PC-3 (cell line): Measurements from ENCODE around the gene PPP2R3A.

Experiments
- EZH2 ChIP-seq: fragments of 300-600 bp; sonication (generic); IDR thresholded peaks from one replicate; pipeline ENCODE4 v1.6.1; 2017; ENCODE audit warnings: antibody characterized with exemption, mild to moderate bottlenecking, low read length; ENCODE audit not compliant: unreplicated experiment
- EZH2phosphoT487 ChIP-seq: fragments of 300-600 bp; sonication (generic); IDR thresholded peaks from 2 replicates; pipeline ENCODE4 v1.6.1; 2018; ENCODE audit warnings: mild to moderate bottlenecking, antibody characterized with exemption, low read length, borderline replicate concordance
- TF ChIP-seq, protein P1 (sequence below): fragments of 300-600 bp; sonication (generic); conservative IDR thresholded peaks from 2 replicates; pipeline ENCODE4 v1.5.1; 2017; ENCODE audit warnings: antibody characterized with exemption, low read depth, mild to moderate bottlenecking, low read length

GRCh38 chr3:136171097-136171542 lies 205.6 kb downstream of the PPP2R3A start:
- TF ChIP-seq EZH2 (no peak), EZH2phosphoT487 (no peak)
- TF ChIP-seq, protein P1, sequence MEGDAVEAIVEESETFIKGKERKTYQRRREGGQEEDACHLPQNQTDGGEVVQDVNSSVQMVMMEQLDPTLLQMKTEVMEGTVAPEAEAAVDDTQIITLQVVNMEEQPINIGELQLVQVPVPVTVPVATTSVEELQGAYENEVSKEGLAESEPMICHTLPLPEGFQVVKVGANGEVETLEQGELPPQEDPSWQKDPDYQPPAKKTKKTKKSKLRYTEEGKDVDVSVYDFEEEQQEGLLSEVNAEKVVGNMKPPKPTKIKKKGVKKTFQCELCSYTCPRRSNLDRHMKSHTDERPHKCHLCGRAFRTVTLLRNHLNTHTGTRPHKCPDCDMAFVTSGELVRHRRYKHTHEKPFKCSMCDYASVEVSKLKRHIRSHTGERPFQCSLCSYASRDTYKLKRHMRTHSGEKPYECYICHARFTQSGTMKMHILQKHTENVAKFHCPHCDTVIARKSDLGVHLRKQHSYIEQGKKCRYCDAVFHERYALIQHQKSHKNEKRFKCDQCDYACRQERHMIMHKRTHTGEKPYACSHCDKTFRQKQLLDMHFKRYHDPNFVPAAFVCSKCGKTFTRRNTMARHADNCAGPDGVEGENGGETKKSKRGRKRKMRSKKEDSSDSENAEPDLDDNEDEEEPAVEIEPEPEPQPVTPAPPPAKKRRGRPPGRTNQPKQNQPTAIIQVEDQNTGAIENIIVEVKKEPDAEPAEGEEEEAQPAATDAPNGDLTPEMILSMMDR = no peak
